Measurements from ENCODE around the gene NDEL1.

The NDEL1 gene

DNA sequence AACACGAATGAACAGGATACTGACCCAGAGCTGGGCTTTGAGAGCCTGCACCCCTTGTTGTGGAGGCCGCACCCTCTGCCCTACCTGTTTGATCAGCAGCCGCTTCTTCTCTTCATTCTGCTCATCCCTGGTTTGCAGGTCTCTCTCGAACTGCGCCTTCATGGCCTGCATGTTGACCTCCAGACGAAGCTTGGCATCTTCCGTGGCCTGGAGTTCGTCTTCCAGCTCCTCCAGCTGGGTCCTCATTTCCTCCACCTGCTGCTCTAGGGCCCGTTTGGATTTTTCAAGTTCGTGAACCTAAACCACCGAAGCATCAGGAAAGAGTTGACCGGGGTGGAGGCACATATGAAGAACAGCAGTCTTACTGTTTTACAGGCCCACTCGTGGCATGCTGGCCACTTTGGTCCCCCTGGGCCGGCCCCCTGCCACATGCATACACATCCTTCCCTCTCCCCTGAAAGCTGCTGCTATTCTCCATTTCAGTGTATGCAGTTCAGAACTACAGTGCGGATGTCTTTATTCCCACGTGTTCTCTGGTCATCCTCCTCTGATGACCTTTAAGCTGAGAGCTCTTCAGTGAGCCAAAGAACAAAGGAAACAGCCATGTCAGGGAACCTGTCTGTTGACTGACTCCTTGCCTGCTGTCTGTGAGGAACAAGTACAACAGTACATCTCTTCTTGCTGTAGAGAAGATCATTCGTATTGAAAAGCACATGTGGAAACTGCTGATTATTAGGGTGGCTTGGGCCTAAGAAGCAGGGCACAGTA is 54.8 kb downstream of the NDEL1 start:
- H3K4me2 ChIP-seq: no peak overlapping the region
- H3K4me1 ChIP-seq: peaks cover 0 to 13% (median 6%) of the 10 kb centered on the region in 10 experiments; a peak in 8 of 20 replicates
- H3K9ac ChIP-seq: no peak overlapping the region
- H3K27ac ChIP-seq: no peak overlapping the region
- H3K4me3 ChIP-seq: no peak overlapping the region
- peaks cover 0 to 3% (median 0%) of the 10 kb centered on the region in 11 experiments; a peak in 3 of 22 replicates for H3K9me3 ChIP-seq (replicated peaks in 1 of 11)
- TF ChIP-seq Cebpa-rat (IDR thresholded peaks at IDR 0.05): no peak
- peaks cover 32 to 100% (median 98%) of the 10 kb centered on the region in 11 experiments; a peak in 21 of 22 replicates for H3K36me3 ChIP-seq
- H4K20me1 ChIP-seq: peaks cover 0 to 12% (median 4%) of the 10 kb centered on the region in 11 experiments; a peak in 5 of 22 replicates
- no peaks in the 10 kb centered on the region for H3K27me3 ChIP-seq

DNA sequence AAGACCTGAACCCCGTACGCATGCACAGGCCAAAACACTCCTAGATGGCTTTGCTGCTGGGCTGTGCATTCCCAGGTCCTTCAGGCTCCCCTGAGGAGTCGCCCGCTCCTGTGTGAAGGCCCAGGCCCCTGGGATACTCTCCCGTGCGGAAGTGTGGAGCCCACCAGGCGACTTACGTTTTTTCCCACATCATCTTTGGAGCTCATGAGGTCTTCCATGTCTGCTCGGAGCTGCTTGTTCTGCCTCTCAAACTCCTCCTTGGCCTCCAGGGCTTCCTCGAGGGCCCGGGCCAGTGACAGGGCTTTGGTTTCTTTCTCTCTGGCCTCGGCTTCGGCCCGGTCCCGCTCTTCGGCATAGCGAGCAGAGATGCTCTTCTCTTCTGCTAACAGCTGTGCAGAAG is 56.4 kb downstream of the NDEL1 start:
- Histone ChIP-seq H3K27ac (no peak overlapping the region), H4K20me1 (peaks cover 0 to 12% (median 4%) of the 10 kb centered on the region in 11 experiments; a peak in 5 of 22 replicates), H3K9me3 (replicated peaks in 1 of 11) (no peaks in the 10 kb centered on the region), H3K9ac (no peak overlapping the region), H3K27me3 (no peaks in the 10 kb centered on the region), H3K4me2 (no peak overlapping the region), H3K4me1 (peaks cover 0 to 13% (median 6%) of the 10 kb centered on the region in 10 experiments; a peak in 8 of 20 replicates), H3K4me3 (no peak overlapping the region), H3K36me3 (peaks cover 27 to 100% (median 98%) of the 10 kb centered on the region in 11 experiments; a peak in 21 of 22 replicates)
- no peak for TF ChIP-seq Cebpa-rat (IDR thresholded peaks at IDR 0.05)

- Histone ChIP-seq H3K4me1 (peaks cover 0 to 7% (median 2%) of the 10 kb centered on the region in 10 experiments; a peak in 8 of 20 replicates), H3K9me3 (replicated peaks in 1 of 11) (no peaks in the 10 kb centered on the region), H3K27ac (no peak overlapping the region), H3K4me2 (no peak overlapping the region), H3K27me3 (no peaks in the 10 kb centered on the region), H3K4me3 (no peak overlapping the region), H3K9ac (no peak overlapping the region), H4K20me1 (peaks cover 0 to 9% (median 0%) of the 10 kb centered on the region in 11 experiments; a peak in 4 of 22 replicates), H3K36me3 (peaks cover 24 to 100% (median 97%) of the 10 kb centered on the region in 11 experiments; a peak in 21 of 22 replicates)
- TF ChIP-seq Cebpa-rat (IDR thresholded peaks at IDR 0.05): no peak
Measured at GRCh38 chr17:8494021-8494420, 58.3 kb downstream of the NDEL1 start.

GRCh38 chr17:8494506-8495111 is 58.9 kb downstream of the NDEL1 start:
- no peaks in the 10 kb centered on the region for H3K27me3 ChIP-seq
- no peak overlapping the region for H3K27ac ChIP-seq
- H3K4me2 ChIP-seq: no peak overlapping the region
- H3K9ac ChIP-seq: no peak overlapping the region
- no peaks in the 10 kb centered on the region for H3K9me3 ChIP-seq (replicated peaks in 1 of 11)
- peak in 1 of 11 experiments; percentile 33; a peak in 1 of 22 replicates for TF ChIP-seq Cebpa-rat (IDR thresholded peaks at IDR 0.05)
- H3K36me3 ChIP-seq: peaks cover 24 to 100% (median 97%) of the 10 kb centered on the region in 11 experiments; a peak in 21 of 22 replicates
- H3K4me3 ChIP-seq: no peak overlapping the region
- peaks cover 0 to 7% (median 0%) of the 10 kb centered on the region in 10 experiments; a peak in 5 of 20 replicates for H3K4me1 ChIP-seq
- peaks cover 0 to 10% (median 0%) of the 10 kb centered on the region in 11 experiments; a peak in 3 of 22 replicates for H4K20me1 ChIP-seq

DNA sequence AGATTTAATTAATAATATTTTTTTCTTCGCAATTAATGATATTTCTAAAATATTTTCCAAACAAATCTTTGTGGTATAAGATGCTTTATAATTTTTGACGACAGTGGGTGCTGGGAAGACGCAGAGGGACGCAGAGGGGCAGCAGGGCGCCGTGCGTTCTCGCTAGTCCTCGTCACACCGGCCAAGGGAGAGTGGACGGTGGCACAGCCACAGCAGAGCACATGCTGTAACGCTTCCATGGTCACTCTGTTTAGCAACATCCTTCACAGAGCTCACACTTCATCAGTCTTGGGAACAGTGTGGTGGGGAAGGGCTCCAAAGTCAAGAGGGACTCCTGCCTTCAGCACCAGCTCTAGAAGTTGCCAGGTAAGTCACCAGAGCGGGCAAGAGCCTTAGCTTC is 60.4 kb downstream of the NDEL1 start:
- TF ChIP-seq Cebpa-rat (IDR thresholded peaks at IDR 0.05): no peak

DNA sequence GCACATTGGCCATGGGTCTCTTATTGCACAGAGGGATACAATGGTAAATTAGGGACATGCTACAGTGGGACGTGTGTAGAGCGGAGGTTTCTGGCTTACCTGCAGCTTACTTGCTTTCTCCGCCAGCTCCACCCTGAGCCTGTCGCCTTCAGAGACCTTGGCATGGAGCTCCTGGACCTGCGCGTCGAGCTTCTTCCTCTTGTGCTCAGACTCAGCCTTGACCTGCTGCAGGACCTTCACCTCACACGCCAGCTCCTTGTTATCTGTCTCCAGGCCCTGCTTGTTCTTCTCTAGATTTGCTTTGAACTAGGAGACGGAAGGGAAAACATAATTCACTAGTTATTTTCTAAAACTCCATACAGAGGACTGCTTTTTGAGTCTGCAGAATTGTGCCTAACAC is 63.5 kb downstream of the NDEL1 start:
- H3K9me3 ChIP-seq (replicated peaks in 1 of 11): no peaks in the 10 kb centered on the region
- no peak overlapping the region for H3K9ac ChIP-seq
- H3K36me3 ChIP-seq: peaks cover 4 to 100% (median 92%) of the 10 kb centered on the region in 11 experiments; a peak in 20 of 22 replicates
- no peak overlapping the region for H3K4me2 ChIP-seq
- no peak overlapping the region for H3K27ac ChIP-seq
- peaks cover 0 to 6% (median 0%) of the 10 kb centered on the region in 11 experiments; a peak in 1 of 22 replicates for H4K20me1 ChIP-seq
- no peak for TF ChIP-seq Cebpa-rat (IDR thresholded peaks at IDR 0.05)
- H3K4me3 ChIP-seq: no peak overlapping the region
- no peaks in the 10 kb centered on the region for H3K27me3 ChIP-seq
- H3K4me1 ChIP-seq: no peaks in the 10 kb centered on the region

More for the DNA sequence above, 60.4 kb downstream of the NDEL1 start:
- Histone ChIP-seq H3K9ac (no peak overlapping the region), H3K27ac (no peak overlapping the region), H3K4me1 (no peaks in the 10 kb centered on the region), H4K20me1 (peaks cover 0 to 9% (median 0%) of the 10 kb centered on the region in 11 experiments; a peak in 2 of 22 replicates), H3K4me3 (no peak overlapping the region), H3K36me3 (peaks cover 21 to 100% (median 98%) of the 10 kb centered on the region in 11 experiments; a peak in 21 of 22 replicates), H3K9me3 (replicated peaks in 1 of 11) (no peaks in the 10 kb centered on the region), H3K4me2 (no peak overlapping the region), H3K27me3 (no peaks in the 10 kb centered on the region)

DNA sequence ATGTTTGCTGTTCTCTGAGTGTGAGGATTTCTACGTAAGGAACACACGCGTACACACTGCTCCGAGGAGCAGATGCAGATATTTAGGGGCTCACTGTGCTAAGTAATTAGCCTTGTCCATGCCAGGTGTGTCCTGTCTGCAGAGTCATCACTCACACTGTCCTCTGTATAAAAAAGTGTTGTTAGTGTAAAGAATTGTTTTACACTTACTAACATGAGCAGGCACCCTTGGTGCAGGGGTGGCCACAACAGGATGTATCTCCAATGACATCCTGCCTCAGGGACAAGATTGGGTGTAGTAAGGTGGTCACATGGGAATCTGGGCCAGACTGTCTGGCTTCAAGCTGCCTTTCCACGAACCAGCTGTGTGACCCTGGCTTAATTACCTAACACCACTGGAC is 63.9 kb downstream of the NDEL1 start:
- Histone ChIP-seq H4K20me1 (peaks cover 0 to 6% (median 0%) of the 10 kb centered on the region in 11 experiments; a peak in 1 of 22 replicates), H3K4me2 (no peak overlapping the region), H3K9ac (no peak overlapping the region), H3K27ac (no peak overlapping the region), H3K36me3 (peaks cover 4 to 100% (median 92%) of the 10 kb centered on the region in 11 experiments; a peak in 20 of 22 replicates), H3K27me3 (no peaks in the 10 kb centered on the region), H3K4me3 (no peak overlapping the region), H3K4me1 (no peaks in the 10 kb centered on the region), H3K9me3 (replicated peaks in 1 of 11) (no peaks in the 10 kb centered on the region)
- TF ChIP-seq Cebpa-rat (IDR thresholded peaks at IDR 0.05): no peak

DNA sequence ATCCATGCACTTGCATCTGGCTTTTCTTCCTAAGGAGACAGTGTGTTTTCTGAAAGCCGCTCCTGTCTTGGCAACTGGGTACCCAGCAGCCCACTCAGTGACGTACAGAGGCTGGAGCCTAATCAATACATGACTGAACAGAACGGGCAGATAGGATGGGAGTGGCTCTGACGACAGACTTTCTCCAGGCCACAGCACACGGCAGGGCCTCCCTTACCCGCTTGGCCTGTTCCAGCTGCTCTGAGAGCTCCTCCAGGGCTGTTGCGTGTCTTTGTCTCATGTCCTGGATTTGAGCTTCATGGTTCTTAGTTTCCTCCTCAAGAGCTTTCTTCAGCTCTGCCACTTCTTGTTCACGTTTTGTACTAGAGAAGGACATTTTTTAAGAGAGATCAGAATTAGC is 64.9 kb downstream of the NDEL1 start:
- H3K36me3 ChIP-seq: peaks cover 4 to 100% (median 92%) of the 10 kb centered on the region in 11 experiments; a peak in 20 of 22 replicates
- H4K20me1 ChIP-seq: peaks cover 0 to 6% (median 0%) of the 10 kb centered on the region in 11 experiments; a peak in 1 of 22 replicates
- no peak overlapping the region for H3K4me3 ChIP-seq
- H3K4me1 ChIP-seq: no peaks in the 10 kb centered on the region
- no peak overlapping the region for H3K4me2 ChIP-seq
- no peak for TF ChIP-seq Cebpa-rat (IDR thresholded peaks at IDR 0.05)
- H3K9ac ChIP-seq: no peak overlapping the region
- no peak overlapping the region for H3K27ac ChIP-seq
- no peaks in the 10 kb centered on the region for H3K27me3 ChIP-seq
- no peaks in the 10 kb centered on the region for H3K9me3 ChIP-seq (replicated peaks in 1 of 11)

- Histone ChIP-seq H3K4me3 (no peak overlapping the region), H3K9ac (no peak overlapping the region), H3K9me3 (replicated peaks in 1 of 11) (no peaks in the 10 kb centered on the region), H3K27me3 (no peaks in the 10 kb centered on the region), H4K20me1 (peaks cover 0 to 4% (median 0%) of the 10 kb centered on the region in 11 experiments; a peak in 3 of 22 replicates), H3K27ac (no peak overlapping the region), H3K36me3 (peaks cover 4 to 100% (median 92%) of the 10 kb centered on the region in 11 experiments; a peak in 19 of 22 replicates), H3K4me1 (no peaks in the 10 kb centered on the region), H3K4me2 (no peak overlapping the region)
- TF ChIP-seq Cebpa-rat (IDR thresholded peaks at IDR 0.05): no peak
Measured at GRCh38 chr17:8502126-8502525, 66.4 kb downstream of the NDEL1 start.
